Dendritic cell treated with granulocyte-macrophage colony-stimulating factor and Interleukin-4, amounts not matched to agents 40 ng/mL and 50 ng/mL, for 4 days (primary cell): Measurements from ENCODE around the gene MAST2.

Source experiments
- H3K27ac Mint-ChIP-seq: one replicate; pipeline ENCODE4 v1.8.0; 2022; ENCODE audit warnings: mild to moderate bottlenecking, mixed read lengths
- H3K27me3 Mint-ChIP-seq: one replicate; pipeline ENCODE4 v1.8.0; 2022; ENCODE audit warnings: mild to moderate bottlenecking, mixed read lengths
- H3K36me3 Mint-ChIP-seq: one replicate; pipeline ENCODE4 v1.8.0; 2022; ENCODE audit warnings: low read depth, mixed read lengths
- H3K4me1 Mint-ChIP-seq: one replicate; pipeline ENCODE4 v1.8.0; 2022; ENCODE audit warnings: low read depth, mixed read lengths
- H3K4me3 Mint-ChIP-seq: one replicate; pipeline ENCODE4 v1.8.0; 2022; ENCODE audit warnings: mild to moderate bottlenecking, moderate library complexity, mixed read lengths
- H3K9me3 Mint-ChIP-seq: one replicate; pipeline ENCODE4 v1.8.0; 2022; ENCODE audit warnings: mixed read lengths
- intact Hi-C: fragments of 100-400 bp; cut with micrococcal nuclease; formaldehyde crosslinking; loops from one replicate; pipeline ENCODE4 v1.15.0; 2022

Gene MAST2

GRCh38 chr1:46017876-46018503 is 214.6 kb downstream of the MAST2 start:
- no peaks in the 10 kb centered on the region for H3K9me3 Mint-ChIP-seq
- intact Hi-C loops = no loop called here
- no peaks in the 10 kb centered on the region for H3K4me1 Mint-ChIP-seq
- H3K36me3 Mint-ChIP-seq = peaks cover 18% of the 10 kb centered on the region
- no peak overlapping the region for H3K4me3 Mint-ChIP-seq
- H3K27me3 Mint-ChIP-seq = no peaks in the 10 kb centered on the region
- no peak overlapping the region for H3K27ac Mint-ChIP-seq

GRCh38 chr1:46019348-46019747 is 215.9 kb downstream of the MAST2 start:
- no peak overlapping the region for H3K4me3 Mint-ChIP-seq
- peaks cover 24% of the 10 kb centered on the region for H3K36me3 Mint-ChIP-seq
- intact Hi-C loops = no loop called here
- H3K9me3 Mint-ChIP-seq = no peaks in the 10 kb centered on the region
- no peaks in the 10 kb centered on the region for H3K4me1 Mint-ChIP-seq
- H3K27me3 Mint-ChIP-seq = no peaks in the 10 kb centered on the region
- H3K27ac Mint-ChIP-seq = no peak overlapping the region

GRCh38 chr1:46020010-46020409 is 216.6 kb downstream of the MAST2 start:
- no peak overlapping the region for H3K4me3 Mint-ChIP-seq
- no peaks in the 10 kb centered on the region for H3K27me3 Mint-ChIP-seq
- H3K9me3 Mint-ChIP-seq = no peaks in the 10 kb centered on the region
- peaks cover 29% of the 10 kb centered on the region for H3K36me3 Mint-ChIP-seq
- no peaks in the 10 kb centered on the region for H3K4me1 Mint-ChIP-seq
- intact Hi-C loops = no loop called here
- H3K27ac Mint-ChIP-seq = no peak overlapping the region

- intact Hi-C loops = no loop called here
Observed at GRCh38 chr1:46021046-46021996, 217.9 kb downstream of the MAST2 start.

GRCh38 chr1:46026531-46026930 is 223.1 kb downstream of the MAST2 start:
- H3K9me3 Mint-ChIP-seq = no peaks in the 10 kb centered on the region
- H3K4me1 Mint-ChIP-seq = no peaks in the 10 kb centered on the region
- intact Hi-C loops = no loop called here
- peaks cover 74% of the 10 kb centered on the region for H3K36me3 Mint-ChIP-seq
- no peak overlapping the region for H3K27ac Mint-ChIP-seq
- H3K4me3 Mint-ChIP-seq = no peak overlapping the region
- no peaks in the 10 kb centered on the region for H3K27me3 Mint-ChIP-seq

More at GRCh38 chr1:46021046-46021996, 217.9 kb downstream of the MAST2 start:
- H3K4me1 Mint-ChIP-seq = no peaks in the 10 kb centered on the region
- H3K9me3 Mint-ChIP-seq = no peaks in the 10 kb centered on the region
- no peak overlapping the region for H3K27ac Mint-ChIP-seq
- H3K4me3 Mint-ChIP-seq = no peak overlapping the region
- no peaks in the 10 kb centered on the region for H3K27me3 Mint-ChIP-seq
- H3K36me3 Mint-ChIP-seq = peaks cover 38% of the 10 kb centered on the region

- no peak overlapping the region for H3K4me3 Mint-ChIP-seq
- intact Hi-C loops = no loop called here
- H3K27me3 Mint-ChIP-seq = no peaks in the 10 kb centered on the region
- no peaks in the 10 kb centered on the region for H3K4me1 Mint-ChIP-seq
- no peaks in the 10 kb centered on the region for H3K9me3 Mint-ChIP-seq
- H3K27ac Mint-ChIP-seq = no peak overlapping the region
- peaks cover 77% of the 10 kb centered on the region for H3K36me3 Mint-ChIP-seq
Observed at GRCh38 chr1:46027788-46028573, 224.6 kb downstream of the MAST2 start.

GRCh38 chr1:46030074-46030870 is 226.9 kb downstream of the MAST2 start:
- Mint-ChIP-seq H3K27me3 (no peaks in the 10 kb centered on the region), H3K36me3 (peaks cover 76% of the 10 kb centered on the region), H3K4me3 (no peak overlapping the region), H3K4me1 (no peaks in the 10 kb centered on the region), H3K9me3 (no peaks in the 10 kb centered on the region), H3K27ac (no peak overlapping the region)
- intact Hi-C loops = no loop called here

GRCh38 chr1:46030876-46031660 is 227.7 kb downstream of the MAST2 start:
- peaks cover 73% of the 10 kb centered on the region for H3K36me3 Mint-ChIP-seq
- no peaks in the 10 kb centered on the region for H3K9me3 Mint-ChIP-seq
- no peaks in the 10 kb centered on the region for H3K4me1 Mint-ChIP-seq
- H3K4me3 Mint-ChIP-seq = no peak overlapping the region
- no peaks in the 10 kb centered on the region for H3K27me3 Mint-ChIP-seq
- intact Hi-C loops = no loop called here
- no peak overlapping the region for H3K27ac Mint-ChIP-seq

GRCh38 chr1:46034601-46035516 is 231.4 kb downstream of the MAST2 start:
- intact Hi-C loops = no loop called here
- Mint-ChIP-seq H3K4me3 (no peak overlapping the region), H3K36me3 (peaks cover 55% of the 10 kb centered on the region), H3K9me3 (no peaks in the 10 kb centered on the region), H3K27me3 (no peaks in the 10 kb centered on the region), H3K4me1 (no peaks in the 10 kb centered on the region), H3K27ac (no peak overlapping the region)

GRCh38 chr1:46036894-46037839 is 233.8 kb downstream of the MAST2 start:
- Mint-ChIP-seq H3K4me1 (peaks cover 8% of the 10 kb centered on the region), H3K36me3 (peaks cover 32% of the 10 kb centered on the region), H3K9me3 (no peaks in the 10 kb centered on the region), H3K27ac (no peak overlapping the region), H3K27me3 (no peaks in the 10 kb centered on the region), H3K4me3 (no peak overlapping the region)
- intact Hi-C loops = loop anchor here (1.0 kb wide), 2 partner anchors 142 to 186 kb away; no protein-coding TSS in a partner anchor

- H3K4me3 Mint-ChIP-seq = no peak overlapping the region
- no peaks in the 10 kb centered on the region for H3K9me3 Mint-ChIP-seq
- H3K36me3 Mint-ChIP-seq = peaks cover 11% of the 10 kb centered on the region
- no peak overlapping the region for H3K27ac Mint-ChIP-seq
- intact Hi-C loops = no loop called here
- H3K4me1 Mint-ChIP-seq = peaks cover 19% of the 10 kb centered on the region
- peaks cover 10% of the 10 kb centered on the region for H3K27me3 Mint-ChIP-seq
Observed at GRCh38 chr1:46039571-46040052, 236.2 kb downstream of the MAST2 start.
